B cell (primary cell): ENCODE measurements around the gene HNRNPAB. TPM values are rescaled to one million over a fixed set of nuclear protein-coding genes. Genes with fewer than 3 reads are reported as not detected.

Source experiments
- ATAC-seq: fragments of 200-7000 bp; cut with Tn5 transposase; one replicate; pipeline ENCODE4 v1.10.0; 2021; ENCODE audit warnings: low read depth, mild to moderate bottlenecking, moderate number of reproducible peaks, moderate library complexity
- CTCF ChIA-PET: fragments of 350-600 bp; sonication (Branson Sonifier 250); formaldehyde crosslinking; loops from one replicate; lab custom pipeline; 2021; ENCODE audit warnings: antibody characterized with exemption, inconsistent platforms; lab: Charles Lee
- POLR2A ChIA-PET: fragments of 350-600 bp; sonication (Branson Sonifier 250); formaldehyde crosslinking; loops from one replicate; lab custom pipeline; 2021; ENCODE audit warnings: antibody characterized with exemption; lab: Charles Lee
- DNase-seq: peaks from one replicate; pipeline ENCODE4 v3.0.0; 2013
- H2AFZ ChIP-seq: 2 replicates; pipeline ENCODE4 v1.6.1; 2012; ENCODE audit warnings: mild to moderate bottlenecking, low read depth, low read length; ENCODE audit not compliant: insufficient read depth, poor library complexity, severe bottlenecking
- H3K27ac ChIP-seq, 2 donors: 1 replicate in 1 of 2; 2 replicates in 1 of 2; pipeline ENCODE4 v1.5.1; 2012 to 2013; ENCODE audit warnings: low read length in 2 of 2, mild to moderate bottlenecking in 2 of 2, moderate library complexity in 1 of 2
- H3K27me3 ChIP-seq, 4 experiments: fragments of 200-600 bp in 1 of 4; sonication (generic) in 1 of 4; replicated peaks in 1 of 4; 1 replicate in 2 of 4; 2 replicates in 2 of 4; pipeline versions ENCODE4 v1.6.1 to v1.7.0; 2013 to 2016; ENCODE audit warnings: low read length in 3 of 4, mild to moderate bottlenecking in 2 of 4, mixed read lengths in 1 of 4, moderate library complexity in 1 of 4; ENCODE audit not compliant: insufficient read depth in 4 of 4, control insufficient read depth in 3 of 4; ENCODE audit errors: control extremely low read depth in 1 of 4
- H3K36me3 ChIP-seq, 2 experiments: replicated peaks in 1 of 2; 1 replicate in 1 of 2; 2 replicates in 1 of 2; pipeline versions ENCODE4 v1.6.1 to v1.7.1; 2013; ENCODE audit warnings: low read length in 1 of 2; ENCODE audit not compliant: insufficient read depth in 2 of 2, control insufficient read depth in 1 of 2; ENCODE audit errors: control extremely low read depth in 1 of 2, extremely low read depth in 1 of 2
- H3K4me1 ChIP-seq, 2 donors: fragments of 200-600 bp in 1 of 2; sonication (generic) in 1 of 2; 1 replicate in 1 of 2; 2 replicates in 1 of 2; pipeline versions ENCODE4 v1.5.1 to v1.6.1; 2013 to 2017; ENCODE audit warnings: low read length in 2 of 2; ENCODE audit not compliant: control insufficient read depth in 2 of 2, insufficient read depth in 2 of 2
- H3K4me2 ChIP-seq: replicated peaks from 2 replicates; pipeline ENCODE3; 2012; ENCODE audit warnings: mild to moderate bottlenecking, low read depth, low read length; ENCODE audit not compliant: poor library complexity, severe bottlenecking
- H3K4me3 ChIP-seq, 5 experiments: fragments of 200-600 bp in 1 of 5; sonication (generic) in 1 of 5; 1 replicate in 3 of 5; 2 replicates in 2 of 5; pipeline versions ENCODE4 v1.5.1 to v1.7.0; 2011 to 2016; ENCODE audit warnings: low read length in 4 of 5, mild to moderate bottlenecking in 4 of 5, low read depth in 2 of 5, control low read depth in 1 of 5, moderate library complexity in 1 of 5; ENCODE audit not compliant: insufficient read depth in 1 of 5; ENCODE audit errors: control extremely low read depth in 1 of 5, extremely low read depth in 1 of 5
- H3K79me2 ChIP-seq: fragments of 200-600 bp; sonication (generic); one replicate; pipeline ENCODE4 v1.6.0; 2016; ENCODE audit warnings: low read length; ENCODE audit not compliant: control insufficient read depth, insufficient read depth
- H3K9ac ChIP-seq: fragments of 200-600 bp; sonication (generic); 2 replicates; pipeline ENCODE4 v1.6.1; 2017; ENCODE audit warnings: mild to moderate bottlenecking, low read length, moderate library complexity
- H3K9me3 ChIP-seq, 3 donors: one replicate each; pipeline versions ENCODE4 v1.6.1 to v1.7.1; 2013; ENCODE audit warnings: low read length in 2 of 3; ENCODE audit not compliant: control insufficient read depth in 2 of 3, insufficient read depth in 1 of 3; ENCODE audit errors: control extremely low read depth in 1 of 3
- H4K20me1 ChIP-seq: 2 replicates; pipeline ENCODE4 v1.6.0; 2012; ENCODE audit warnings: mild to moderate bottlenecking, low read length; ENCODE audit not compliant: insufficient read depth, control insufficient read depth, poor library complexity, severe bottlenecking
- H3K27ac Mint-ChIP-seq: one replicate; pipeline ENCODE4 v1.8.0; 2021; ENCODE audit warnings: mixed read lengths
- H3K27me3 Mint-ChIP-seq: one replicate; pipeline ENCODE4 v1.8.0; 2021; ENCODE audit warnings: mixed read lengths
- H3K4me1 Mint-ChIP-seq: one replicate; pipeline ENCODE4 v1.8.0; 2021; ENCODE audit warnings: mixed read lengths
- H3K4me3 Mint-ChIP-seq: one replicate; pipeline ENCODE4 v1.8.0; 2021; ENCODE audit warnings: mixed read lengths
- H3K9me3 Mint-ChIP-seq: one replicate; pipeline ENCODE4 v1.8.0; 2022; ENCODE audit warnings: mixed read lengths; ENCODE audit not compliant: insufficient read depth
- EZH2 ChIP-seq: IDR thresholded peaks from 2 replicates; pipeline ENCODE4 v1.6.1; 2012; ENCODE audit warnings: borderline replicate concordance, low read depth, mild to moderate bottlenecking, moderate library complexity, low read length; ENCODE audit not compliant: insufficient read depth, poor library complexity, severe bottlenecking
- WGBS: methylation state at CpG from one replicate; pipeline ENCODE4 v1.1.5; 2013; ENCODE audit warnings: missing lambda C conversion rate; ENCODE audit not compliant: insufficient coverage; 5-methylcytosine and 5-hydroxymethylcytosine counted together
- intact Hi-C: fragments of 100-400 bp; cut with micrococcal nuclease; formaldehyde crosslinking; loops from one replicate; pipeline ENCODE4 v1.10.0; 2022
- polyA plus RNA-seq: library from polyadenylated mRNA; depleted of rRNA; stranded (reverse); fragments of >200 nt; gene quantifications from 2 replicates; pipeline ENCODE4 v1.2.3, GENCODE V29; 2012
- total RNA-seq, 2 donors: library from RNA; stranded (reverse); fragments of 120-200 nt in 1 of 2; gene quantifications; 1 replicate in 1 of 2; 2 replicates in 1 of 2; pipeline versions ENCODE4 v1.2.3 to v1.2.4, GENCODE V29; 2013 to 2022
- TF ChIP-seq, protein P1 (sequence below): fragments of 200-600 bp; IDR thresholded peaks from one replicate; pipeline ENCODE4 v1.8.0; 2022; ENCODE audit warnings: antibody characterized with exemption, mild to moderate bottlenecking

HNRNPAB gene
- total and polyA plus RNA-seq, 2 donors (not counting 1 experiment from before 2014, with no cell fraction given): 25.1 to 75.1 TPM

DNA sequence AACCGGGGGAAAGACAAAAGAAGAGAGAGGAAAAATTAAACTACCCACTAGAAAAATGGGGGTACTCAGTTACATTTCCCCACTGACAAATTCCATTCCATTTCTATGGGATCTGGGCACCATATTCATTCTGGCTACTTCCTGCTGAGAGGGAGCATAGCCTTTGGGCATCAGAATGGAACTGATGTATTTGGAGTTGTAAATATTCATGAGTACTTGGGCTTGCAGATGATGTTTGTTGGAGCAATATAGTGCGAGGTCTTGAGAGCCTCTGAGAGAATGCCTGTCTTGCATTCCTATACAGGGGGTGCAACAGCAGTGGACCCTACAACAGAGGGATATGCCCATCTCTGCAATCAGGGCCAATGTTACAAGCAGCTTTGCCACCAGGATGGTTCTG lies 33.9 kb upstream of the HNRNPAB start:
- Histone ChIP-seq H3K9ac (no peak overlapping the region), H3K4me2 (no peak overlapping the region), H4K20me1 (no peaks in the 10 kb centered on the region), H2AFZ (no peak overlapping the region), H3K27ac (no peak overlapping the region), H3K27me3 (no peaks in the 10 kb centered on the region), H3K4me3 (no peak overlapping the region), H3K36me3 (no peaks in the 10 kb centered on the region), H3K9me3 (no peaks in the 10 kb centered on the region), H3K79me2 (no peaks in the 10 kb centered on the region), H3K4me1 (no peaks in the 10 kb centered on the region)
- intact Hi-C loops: no loop called here
- Mint-ChIP-seq H3K4me1 (peaks cover 6% of the 10 kb centered on the region), H3K27ac (no peak overlapping the region), H3K4me3 (no peak overlapping the region), H3K9me3 (no peaks in the 10 kb centered on the region), H3K27me3 (no peaks in the 10 kb centered on the region)
- no peak for DNase-seq
- WGBS: 100% methylated on average over 1 of the region's 2 CpGs
- ATAC-seq: no peak
- TF ChIP-seq, protein P1, sequence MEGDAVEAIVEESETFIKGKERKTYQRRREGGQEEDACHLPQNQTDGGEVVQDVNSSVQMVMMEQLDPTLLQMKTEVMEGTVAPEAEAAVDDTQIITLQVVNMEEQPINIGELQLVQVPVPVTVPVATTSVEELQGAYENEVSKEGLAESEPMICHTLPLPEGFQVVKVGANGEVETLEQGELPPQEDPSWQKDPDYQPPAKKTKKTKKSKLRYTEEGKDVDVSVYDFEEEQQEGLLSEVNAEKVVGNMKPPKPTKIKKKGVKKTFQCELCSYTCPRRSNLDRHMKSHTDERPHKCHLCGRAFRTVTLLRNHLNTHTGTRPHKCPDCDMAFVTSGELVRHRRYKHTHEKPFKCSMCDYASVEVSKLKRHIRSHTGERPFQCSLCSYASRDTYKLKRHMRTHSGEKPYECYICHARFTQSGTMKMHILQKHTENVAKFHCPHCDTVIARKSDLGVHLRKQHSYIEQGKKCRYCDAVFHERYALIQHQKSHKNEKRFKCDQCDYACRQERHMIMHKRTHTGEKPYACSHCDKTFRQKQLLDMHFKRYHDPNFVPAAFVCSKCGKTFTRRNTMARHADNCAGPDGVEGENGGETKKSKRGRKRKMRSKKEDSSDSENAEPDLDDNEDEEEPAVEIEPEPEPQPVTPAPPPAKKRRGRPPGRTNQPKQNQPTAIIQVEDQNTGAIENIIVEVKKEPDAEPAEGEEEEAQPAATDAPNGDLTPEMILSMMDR: no peak
- no peak for TF ChIP-seq EZH2
- POLR2A ChIA-PET: no interaction called here
- CTCF ChIA-PET: no interaction called here

DNA sequence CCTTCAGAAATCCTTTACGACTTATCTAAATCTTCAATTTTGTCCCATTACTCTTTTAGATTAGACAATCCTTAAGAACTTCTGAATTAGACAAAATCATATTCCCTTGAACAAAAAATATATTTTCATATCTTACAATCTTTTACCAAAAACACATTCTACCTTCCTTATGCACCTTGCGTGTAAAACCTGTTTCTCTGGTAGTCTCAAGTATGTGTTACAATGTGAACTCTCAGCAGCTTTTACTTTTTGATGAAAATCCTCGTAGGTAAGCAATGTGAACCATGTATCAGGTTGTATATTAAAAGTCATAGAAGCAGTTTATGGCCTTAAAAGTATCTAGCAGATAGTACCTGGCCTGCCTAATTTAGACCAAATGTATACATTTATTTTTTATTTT lies 29.9 kb upstream of the HNRNPAB start:
- Histone ChIP-seq H3K27me3 (peaks cover 0 to 6% (median 0%) of the 10 kb centered on the region in 4 experiments), H2AFZ (no peak overlapping the region), H3K9me3 (no peaks in the 10 kb centered on the region), H3K4me2 (no peak overlapping the region), H3K27ac (no peak overlapping the region), H3K9ac (no peak overlapping the region), H3K79me2 (no peaks in the 10 kb centered on the region), H3K4me1 (no peaks in the 10 kb centered on the region), H4K20me1 (no peaks in the 10 kb centered on the region), H3K4me3 (no peak overlapping the region), H3K36me3 (no peaks in the 10 kb centered on the region)
- Mint-ChIP-seq H3K27ac (no peak overlapping the region), H3K27me3 (peaks cover 16% of the 10 kb centered on the region), H3K4me1 (no peaks in the 10 kb centered on the region), H3K9me3 (no peaks in the 10 kb centered on the region), H3K4me3 (no peak overlapping the region)
- intact Hi-C loops: no loop called here
- POLR2A ChIA-PET: no interaction called here
- DNase-seq (no peak), ATAC-seq (no peak)
- CTCF ChIA-PET: interaction anchor here (2.1 kb wide), 1 partner anchor 99 kb away, joined by 9 read pairs; no protein-coding TSS in a partner anchor
- 88% methylated on average over 1 of the region's 3 CpGs for WGBS
- TF ChIP-seq EZH2: no peak
- TF ChIP-seq, protein P1: no peak
